T47D (cell line): ENCODE results near the gene MYO10.

Experiments used
- DNase-seq, 2 experiments: peaks; one replicate each; pipeline versions ENCODE4 v3.0.0 to v3.0.0-alpha.2; 2011 to 2012; ENCODE audit warnings: low read depth in 1 of 2, low spot score in 1 of 2
- JUND ChIP-seq: IDR thresholded peaks from 2 replicates; pipeline ENCODE4 v1.6.1; 2012; ENCODE audit warnings: low read depth
- in situ Hi-C: cut with HindIII; loops from 2 replicates; pipeline ENCODE4 v1.10.0; 2016; ENCODE audit warnings: low sequenced_read_pairs, low pct_unique_long_range_greater_than_20kb

Gene MYO10

GRCh38 chr5:16903480-16904300, 32.4 kb downstream of the MYO10 start:
- no peak for DNase-seq
- in situ Hi-C loops: no loop called here
- no peak for TF ChIP-seq JUND

- in situ Hi-C loops: no loop called here
- DNase-seq: no peak
- no peak for TF ChIP-seq JUND
These were observed 33.2 kb downstream of the MYO10 start for GRCh38 chr5:16902846-16903245.

- DNase-seq: no peak
- in situ Hi-C loops: no loop called here
- no peak for TF ChIP-seq JUND
These were observed 35.0 kb downstream of the MYO10 start for GRCh38 chr5:16901021-16901644.

- TF ChIP-seq JUND: no peak
- in situ Hi-C loops: no loop called here
- DNase-seq: no peak
These were observed 36.9 kb downstream of the MYO10 start for GRCh38 chr5:16899171-16899570.

- no peak for DNase-seq
- TF ChIP-seq JUND: no peak
- in situ Hi-C loops: no loop called here
These were observed 38.3 kb downstream of the MYO10 start for GRCh38 chr5:16897800-16898199.

GRCh38 chr5:16897284-16897704, 38.8 kb downstream of the MYO10 start:
- in situ Hi-C loops: no loop called here
- no peak for DNase-seq
- no peak for TF ChIP-seq JUND

GRCh38 chr5:16896767-16897166, 39.3 kb downstream of the MYO10 start:
- in situ Hi-C loops: no loop called here
- TF ChIP-seq JUND: no peak
- no peak for DNase-seq

GRCh38 chr5:16894236-16895057, 41.6 kb downstream of the MYO10 start:
- in situ Hi-C loops: no loop called here
- TF ChIP-seq JUND: no peak
- DNase-seq: peak; percentile 43 to 90

GRCh38 chr5:16891033-16891432, 45.1 kb downstream of the MYO10 start:
- DNase-seq: no peak
- in situ Hi-C loops: no loop called here
- no peak for TF ChIP-seq JUND

- in situ Hi-C loops: no loop called here
- peak in 1 of 2 experiments; percentile 25 for DNase-seq
- TF ChIP-seq JUND: no peak
These were observed 46.0 kb downstream of the MYO10 start for GRCh38 chr5:16889972-16890519.

GRCh38 chr5:16889203-16889971, 46.7 kb downstream of the MYO10 start:
- DNase-seq: peak in 1 of 2 experiments; percentile 63
- no peak for TF ChIP-seq JUND
- in situ Hi-C loops: no loop called here

- TF ChIP-seq JUND: no peak
- DNase-seq: no peak
- in situ Hi-C loops: no loop called here
These were observed 47.4 kb downstream of the MYO10 start for GRCh38 chr5:16888694-16889124.
